Fibroblast of upper back skin (primary cell): Measurements from ENCODE around the gene VCAN.

Experiments used
- DNase-seq: peaks from one replicate; pipeline ENCODE4 v3.0.0-alpha.2; 2013

The VCAN gene

DNA sequence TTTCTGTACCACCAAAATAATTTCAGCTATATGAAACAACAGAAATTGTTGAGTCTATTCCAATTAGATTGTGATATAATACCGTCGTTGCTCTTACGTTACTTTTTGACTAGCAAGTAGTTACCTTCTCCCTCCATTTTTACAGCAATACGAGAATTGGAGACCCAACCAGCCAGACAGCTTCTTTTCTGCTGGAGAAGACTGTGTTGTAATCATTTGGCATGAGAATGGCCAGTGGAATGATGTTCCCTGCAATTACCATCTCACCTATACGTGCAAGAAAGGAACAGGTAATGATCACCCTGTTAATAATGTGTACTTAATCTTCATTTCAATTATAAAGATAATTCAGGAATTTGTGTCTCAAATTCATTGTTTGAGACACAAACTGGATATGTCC is 100.7 kb downstream of the VCAN start:
- no peak for DNase-seq

DNA sequence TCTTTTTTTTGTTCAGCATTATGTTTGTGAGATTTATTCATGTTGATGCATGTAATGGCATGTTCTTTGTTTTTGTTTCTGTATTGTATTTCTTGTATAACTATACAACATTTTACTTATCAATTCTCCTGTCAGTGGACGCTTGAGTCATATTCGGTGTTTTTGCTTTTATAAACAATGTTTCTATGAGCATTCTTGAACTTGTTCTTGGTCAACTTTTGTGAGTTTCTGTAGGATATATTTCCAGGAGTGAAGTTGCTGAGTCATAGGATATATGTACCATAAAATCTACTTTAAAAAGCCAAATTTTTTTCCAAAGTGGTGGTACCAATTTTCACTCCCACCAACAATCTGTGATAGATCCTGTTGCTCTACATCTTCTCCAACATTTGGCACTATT is 104.8 kb downstream of the VCAN start:
- no peak for DNase-seq

DNA sequence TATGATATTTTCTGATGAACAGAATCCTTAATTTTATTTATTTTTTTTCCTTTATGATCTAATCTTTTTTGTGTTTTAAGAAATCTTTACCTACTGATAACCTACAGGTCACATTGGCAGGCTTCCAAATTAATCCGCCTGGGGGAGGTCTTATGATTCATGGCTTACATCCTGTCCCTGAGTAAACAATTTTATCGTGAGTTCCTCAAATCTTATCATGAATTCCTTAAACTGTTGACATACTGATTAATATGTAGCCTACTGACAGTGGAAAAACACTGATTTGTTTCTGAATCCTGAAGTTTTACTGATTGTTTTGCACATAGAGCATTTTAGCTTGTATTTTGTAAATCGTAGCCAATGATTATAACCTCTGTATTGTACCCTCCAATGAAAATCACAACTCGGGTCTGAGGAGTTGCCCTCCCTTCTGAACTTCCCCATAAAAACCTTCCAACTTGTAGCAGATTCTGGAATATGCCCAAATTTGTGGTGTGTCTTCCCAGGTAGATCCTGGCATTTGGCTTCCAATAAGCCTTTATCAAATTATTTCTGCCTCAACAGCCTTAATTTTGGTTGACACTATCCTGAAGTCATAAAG is 105.6 kb downstream of the VCAN start:
- DNase-seq: no peak

DNA sequence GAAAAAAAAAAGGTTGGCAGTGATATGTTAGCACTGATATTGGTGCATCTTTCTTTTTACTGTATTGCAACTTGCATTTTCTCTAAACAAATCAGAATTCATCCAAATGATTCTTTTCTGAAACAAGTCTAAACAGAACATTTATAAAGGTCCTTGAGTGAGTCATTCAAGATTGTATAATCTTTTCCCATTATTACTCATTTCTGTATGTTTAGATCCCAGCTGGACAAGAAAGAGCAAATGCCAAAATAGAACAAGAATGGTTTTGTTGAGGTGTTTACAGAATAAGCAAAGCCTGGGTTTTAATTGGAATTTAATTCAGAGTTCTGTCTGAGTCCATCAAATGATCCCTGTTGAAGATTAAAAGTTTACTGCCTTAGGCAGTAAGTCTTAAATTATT is 112.3 kb downstream of the VCAN start:
- DNase-seq: peak; percentile 34

DNA sequence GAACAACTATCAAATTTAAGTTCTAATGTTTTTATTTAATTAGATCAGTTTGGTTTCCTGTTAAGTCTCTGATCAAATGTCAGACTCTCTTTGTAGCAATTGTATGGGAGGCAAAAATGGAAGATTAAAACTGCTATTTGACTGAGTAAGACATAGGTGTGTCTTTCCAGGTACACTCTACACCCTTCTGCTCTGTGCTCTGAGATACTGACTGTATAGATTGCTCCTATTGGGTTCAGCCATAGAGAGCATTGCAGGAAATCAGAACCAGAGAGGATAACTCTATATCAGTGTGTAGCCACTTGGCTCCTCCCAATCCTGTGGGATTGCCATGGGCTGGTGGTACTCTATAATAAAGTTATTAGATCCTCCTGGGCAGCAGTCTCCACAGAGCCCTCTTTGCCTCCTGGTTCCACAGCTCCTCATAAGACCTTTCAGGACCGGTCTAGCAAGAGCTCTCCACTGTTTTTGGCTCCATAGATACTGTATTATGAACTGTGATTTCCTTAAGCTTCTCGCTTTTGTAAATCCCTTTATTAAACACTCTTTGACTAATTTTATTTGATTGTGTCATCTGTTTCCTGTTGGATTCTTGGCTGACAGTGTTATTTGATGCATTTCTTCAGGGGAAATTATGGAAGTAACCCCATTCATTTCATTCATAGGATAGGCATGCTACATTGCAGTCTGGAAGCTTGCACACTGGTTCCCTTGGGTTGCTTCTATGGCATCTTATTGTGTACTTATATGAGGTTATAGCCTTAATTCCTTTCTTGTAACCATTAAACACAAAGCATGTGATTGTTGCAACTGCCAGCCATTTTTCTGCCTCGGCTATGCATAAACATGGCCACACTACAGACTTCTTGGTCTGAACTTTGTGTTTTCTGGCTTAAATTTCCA is 115.6 kb downstream of the VCAN start:
- peak; percentile 35 for DNase-seq

DNA sequence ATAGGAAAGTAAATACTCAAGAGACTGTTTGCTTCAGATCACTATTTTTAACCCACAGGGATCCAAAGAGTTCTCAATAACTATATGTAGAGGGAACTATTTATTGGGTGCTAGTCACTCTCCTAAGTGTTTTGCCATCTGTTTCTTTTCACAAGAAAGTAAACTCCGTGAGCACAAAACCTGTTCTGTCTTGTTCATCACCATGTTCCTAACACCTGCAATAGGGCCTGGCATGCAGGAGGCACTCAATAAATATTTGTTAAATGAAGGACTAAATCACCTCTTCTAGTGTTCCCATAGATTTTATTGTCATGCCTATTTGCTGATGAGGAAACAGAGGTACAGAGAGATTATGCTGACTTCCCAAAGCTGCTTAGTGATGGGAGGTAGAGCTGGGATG is 118.2 kb downstream of the VCAN start:
- DNase-seq: no peak

DNA sequence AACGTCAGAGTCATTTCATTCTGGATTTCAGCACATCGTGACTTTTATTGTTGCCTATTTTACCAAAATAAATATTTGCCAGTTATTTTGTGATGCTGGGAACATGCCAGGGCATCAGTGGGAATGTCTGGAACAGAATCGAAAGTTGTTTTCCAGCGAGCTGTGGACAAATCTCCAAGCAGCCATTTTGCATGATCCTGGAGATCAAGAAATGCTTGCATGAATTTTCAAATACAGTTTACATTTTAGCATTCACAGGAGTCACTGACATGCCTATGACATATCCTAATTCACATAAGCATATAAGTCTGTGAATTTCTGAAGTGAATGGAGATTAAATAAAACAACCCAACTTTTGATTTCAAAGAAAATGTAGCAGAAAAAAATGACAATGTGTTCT is 119.4 kb downstream of the VCAN start:
- DNase-seq: no peak

DNA sequence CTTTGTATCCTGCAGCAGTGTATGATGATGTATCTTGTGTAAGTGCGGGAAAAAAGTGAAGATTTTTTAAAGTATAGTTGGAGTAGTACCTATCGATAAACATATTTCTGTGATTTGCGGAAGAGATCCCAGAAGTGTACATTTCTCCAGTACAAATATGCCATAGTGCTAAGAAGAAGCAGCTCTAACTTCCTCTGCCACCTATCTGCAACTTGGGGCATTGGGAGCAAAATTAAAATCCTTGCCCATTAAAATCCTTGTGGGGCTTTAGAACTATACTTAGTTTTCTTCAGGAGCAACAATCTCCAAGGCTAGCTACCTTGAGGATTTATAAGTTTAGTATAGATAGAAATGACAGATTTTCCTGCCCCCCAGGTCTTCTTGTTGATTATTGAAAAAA is 123.7 kb downstream of the VCAN start:
- DNase-seq: no peak

DNA sequence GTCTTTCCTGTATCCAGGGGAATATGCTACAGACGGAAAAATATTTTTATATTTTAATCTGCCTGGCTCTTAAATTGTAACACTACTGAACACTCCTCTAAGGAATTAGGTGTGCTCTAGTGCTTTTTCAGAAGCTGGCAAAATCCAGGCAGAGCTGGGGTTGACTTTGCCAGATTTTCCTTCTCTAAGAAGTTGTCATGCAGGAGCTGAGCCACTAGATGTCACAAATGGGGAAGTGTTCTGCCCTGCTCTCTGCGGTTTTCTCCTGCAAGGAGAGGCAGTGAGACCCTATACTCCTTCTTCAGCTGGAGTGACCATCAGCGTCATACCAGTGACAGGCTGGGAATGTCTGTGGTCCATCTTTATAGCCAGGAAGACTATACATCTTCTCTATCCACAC is 136.6 kb downstream of the VCAN start:
- DNase-seq: peak; percentile 58

DNA sequence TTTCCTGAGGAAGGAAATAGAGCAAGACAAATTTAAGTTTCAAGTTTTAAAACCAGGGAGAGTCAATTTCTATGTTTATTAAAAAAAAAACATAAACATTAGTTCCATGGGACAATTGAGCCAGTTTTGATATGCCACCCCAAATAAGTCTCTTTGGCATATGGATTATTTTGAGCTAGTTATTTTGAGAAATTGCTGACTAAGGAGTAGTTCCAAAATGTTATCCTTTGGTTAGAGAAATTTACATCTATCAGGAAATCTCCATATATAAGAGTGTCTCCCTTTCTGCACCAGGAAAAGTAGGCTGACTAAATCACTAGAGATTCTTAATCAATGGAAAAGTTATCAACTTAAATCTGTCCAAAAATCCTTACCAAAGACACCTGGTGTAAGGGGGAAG is 143.3 kb downstream of the VCAN start:
- DNase-seq: no peak

DNA sequence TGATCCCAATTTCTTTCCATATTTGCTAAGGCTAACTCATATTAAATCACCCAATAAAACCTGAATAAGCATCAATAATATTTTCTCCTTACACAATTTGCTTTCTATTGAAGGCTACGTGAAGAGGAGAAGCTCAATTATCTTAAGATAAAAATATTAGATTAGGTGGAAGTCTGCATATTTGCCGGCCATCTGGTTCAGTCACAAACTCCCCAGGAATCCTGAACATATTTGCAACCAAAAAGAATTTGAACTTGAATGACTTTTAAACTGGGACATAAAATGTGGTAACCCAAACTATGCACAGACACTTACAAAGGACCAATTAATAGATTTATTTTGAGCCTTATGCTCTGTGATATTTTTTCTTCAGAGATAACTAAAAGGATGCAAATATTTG is 156.8 kb downstream of the VCAN start:
- peak; percentile 16 for DNase-seq
